Keratinocyte (primary cell): ENCODE measurements around the gene MSI2. TPM values are rescaled to one million over a fixed set of nuclear protein-coding genes. Genes with fewer than 3 reads are reported as not detected.

ENCODE experiments used
- DNase-seq: peaks from one replicate; pipeline ENCODE4 v3.0.0-alpha.2; 2011; ENCODE audit warnings: low read depth, missing footprints, low spot score
- FAIRE-seq: peaks from 2 replicates; lab custom pipeline; 2011; peaks lifted over from hg19 to GRCh38; lab: Jason Lieb, UNC
- H2AFZ ChIP-seq: 2 replicates; pipeline ENCODE4 v1.6.0; 2012; ENCODE audit warnings: low read length, control low read depth, inconsistent platforms; ENCODE audit not compliant: control insufficient read depth
- H3K27ac ChIP-seq: 2 replicates; pipeline ENCODE4 v1.5.1; 2011; ENCODE audit warnings: low read length; ENCODE audit not compliant: control insufficient read depth, insufficient read depth
- H3K27me3 ChIP-seq: 3 replicates; pipeline ENCODE4 v1.6.0; 2011; ENCODE audit warnings: low read length; ENCODE audit not compliant: control insufficient read depth, insufficient read depth; ENCODE audit errors: extremely low read depth
- H3K36me3 ChIP-seq, 2 experiments: 2 replicates in 1 of 2; 3 replicates in 1 of 2; pipeline ENCODE4 v1.5.1; 2011; ENCODE audit warnings: low read length in 2 of 2, mild to moderate bottlenecking in 1 of 2; ENCODE audit not compliant: control insufficient read depth in 2 of 2, insufficient read depth in 2 of 2; ENCODE audit errors: extremely low read depth in 1 of 2
- H3K4me1 ChIP-seq: 3 replicates; pipeline ENCODE4 v1.5.1; 2011; ENCODE audit warnings: low read length; ENCODE audit not compliant: control insufficient read depth, insufficient read depth; ENCODE audit errors: extremely low read depth
- H3K4me2 ChIP-seq: 3 replicates; pipeline ENCODE4 v1.6.0; 2011; ENCODE audit warnings: low read depth, low read length; ENCODE audit not compliant: control insufficient read depth, insufficient read depth; ENCODE audit errors: extremely low read depth
- H3K4me3 ChIP-seq, 3 experiments: fragments of 200-600 bp in 1 of 3; sonication (generic) in 1 of 3; 2 replicates in 2 of 3; 3 replicates in 1 of 3; pipeline ENCODE4 v1.5.1; 2011 to 2016; ENCODE audit warnings: low read length in 3 of 3, mild to moderate bottlenecking in 3 of 3, control low read depth in 2 of 3, inconsistent platforms in 1 of 3, low read depth in 1 of 3, mixed read lengths in 1 of 3, mixed run types in 1 of 3, moderate library complexity in 1 of 3; ENCODE audit not compliant: control insufficient read depth in 2 of 3, insufficient read depth in 2 of 3; ENCODE audit errors: extremely low read depth in 1 of 3
- H3K79me2 ChIP-seq: 2 replicates; pipeline ENCODE4 v1.6.0; 2012; ENCODE audit warnings: low read length; ENCODE audit not compliant: control insufficient read depth, insufficient read depth
- H3K9ac ChIP-seq: 3 replicates; pipeline ENCODE4 v1.6.0; 2011; ENCODE audit warnings: low read length; ENCODE audit not compliant: control insufficient read depth, insufficient read depth; ENCODE audit errors: extremely low read depth
- H3K9me1 ChIP-seq: 3 replicates; pipeline ENCODE4 v1.6.0; 2011; ENCODE audit warnings: low read length; ENCODE audit not compliant: control insufficient read depth, insufficient read depth; ENCODE audit errors: extremely low read depth
- H3K9me3 ChIP-seq: 2 replicates; pipeline ENCODE4 v1.5.1; 2012; ENCODE audit warnings: low read depth, low read length; ENCODE audit not compliant: control insufficient read depth
- H4K20me1 ChIP-seq: 3 replicates; pipeline ENCODE4 v1.6.0; 2011; ENCODE audit warnings: low read length; ENCODE audit not compliant: control insufficient read depth, insufficient read depth; ENCODE audit errors: extremely low read depth
- EZH2 ChIP-seq: IDR thresholded peaks from one replicate; pipeline ENCODE4 v1.6.1; 2012; ENCODE audit warnings: inconsistent platforms, mild to moderate bottlenecking, low read length, moderate library complexity
- dilution Hi-C: fragments of 300-500 bp; cut with MboI; formaldehyde crosslinking; loops from one replicate; pipeline ENCODE4 v1.7.0; 2020; ENCODE audit warnings: low sequenced_read_pairs; ENCODE audit not compliant: extremely low pct_ligation_motif_present
- polyA plus RNA-seq, 5 experiments: library from polyadenylated mRNA; depleted of rRNA in 3 of 5; stranded (reverse) in 3 of 5; stranded (forward) in 1 of 5; unstranded in 1 of 5; fragments of >200 nt; gene quantifications; 1 replicate in 1 of 5; 2 replicates in 3 of 5; 3 replicates in 1 of 5; pipeline versions ENCODE4 v1.2.1 to v1.2.3, GENCODE V29; 2011 to 2012; ENCODE audit warnings: missing spikeins in 2 of 5, low read depth in 1 of 5, low replicate concordance in 1 of 5
- TF ChIP-seq, protein P1 (sequence below), 3 experiments: IDR thresholded peaks in 1 of 3; conservative IDR thresholded peaks in 1 of 3; optimal IDR thresholded peaks in 1 of 3; 2 replicates in 2 of 3; 3 replicates in 1 of 3; pipeline versions ENCODE3 to v1.5.1; 2011; ENCODE audit warnings: low read length in 3 of 3, mild to moderate bottlenecking in 3 of 3, moderate library complexity in 2 of 3, control low read depth in 1 of 3, inconsistent platforms in 1 of 3; ENCODE audit not compliant: insufficient read depth in 2 of 3; ENCODE audit errors: extremely low read depth in 1 of 3

Gene MSI2
- polyA plus RNA-seq, 1 donor (not counting 4 experiments of a cell fraction or from before 2014, with no cell fraction given): 22.3 TPM

DNA sequence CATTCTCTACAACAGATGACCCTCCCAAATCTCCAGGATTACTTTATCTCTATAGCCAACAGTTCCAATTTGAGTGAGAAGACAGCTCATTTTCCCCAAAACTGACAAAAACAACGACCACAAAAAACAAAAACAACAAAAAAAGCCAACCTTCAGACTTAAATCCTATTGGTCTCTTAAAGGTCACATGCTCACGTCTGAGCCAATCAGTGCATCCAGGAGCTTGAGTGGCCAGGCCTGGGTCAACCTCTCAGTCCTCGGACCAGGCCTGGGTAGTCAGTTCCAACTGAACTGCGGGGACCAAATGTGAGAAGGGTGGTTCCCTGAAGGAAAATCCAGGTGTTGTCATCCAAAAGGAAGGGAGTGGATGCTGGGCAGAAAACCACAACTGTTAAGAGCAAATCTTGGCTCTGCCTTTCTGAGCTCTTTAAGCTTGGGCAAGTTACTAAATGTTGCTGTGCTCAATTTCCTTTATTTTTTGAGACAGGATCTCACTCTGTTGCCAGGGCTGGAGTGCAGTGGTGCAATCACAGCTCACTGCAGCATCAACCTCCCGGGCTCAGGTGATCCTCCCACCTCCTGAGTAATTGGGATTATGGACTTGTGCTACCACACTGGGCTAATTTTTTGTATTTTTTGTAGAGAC lies 43.0 kb upstream of the MSI2 start:
- no peak for DNase-seq
- H3K9me1 ChIP-seq: no peaks in the 10 kb centered on the region

DNA sequence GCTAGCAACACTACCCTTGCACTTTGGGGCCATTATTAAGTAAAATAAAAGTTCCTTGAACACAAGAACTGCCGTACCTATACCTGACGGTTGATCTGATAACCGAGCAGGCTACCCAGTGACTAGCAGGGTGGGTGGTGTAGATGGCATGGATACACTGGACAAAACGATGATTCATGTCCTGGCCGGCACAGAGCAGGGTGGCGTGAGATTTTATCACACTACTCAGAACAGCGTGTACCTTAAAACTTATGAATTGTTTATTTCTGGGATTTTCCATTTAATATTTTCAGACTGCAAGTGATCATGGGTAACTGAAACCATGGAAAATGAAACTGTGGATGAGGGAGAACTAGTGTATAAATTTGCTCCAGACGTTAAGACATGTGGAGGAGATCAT lies 41.0 kb upstream of the MSI2 start:
- no peaks in the 10 kb centered on the region for H3K27me3 ChIP-seq
- no peak overlapping the region for H3K9ac ChIP-seq
- no peak overlapping the region for H3K27ac ChIP-seq
- no peak for FAIRE-seq
- H3K9me1 ChIP-seq: no peaks in the 10 kb centered on the region
- dilution Hi-C loops: no loop called here
- TF ChIP-seq, protein P1, sequence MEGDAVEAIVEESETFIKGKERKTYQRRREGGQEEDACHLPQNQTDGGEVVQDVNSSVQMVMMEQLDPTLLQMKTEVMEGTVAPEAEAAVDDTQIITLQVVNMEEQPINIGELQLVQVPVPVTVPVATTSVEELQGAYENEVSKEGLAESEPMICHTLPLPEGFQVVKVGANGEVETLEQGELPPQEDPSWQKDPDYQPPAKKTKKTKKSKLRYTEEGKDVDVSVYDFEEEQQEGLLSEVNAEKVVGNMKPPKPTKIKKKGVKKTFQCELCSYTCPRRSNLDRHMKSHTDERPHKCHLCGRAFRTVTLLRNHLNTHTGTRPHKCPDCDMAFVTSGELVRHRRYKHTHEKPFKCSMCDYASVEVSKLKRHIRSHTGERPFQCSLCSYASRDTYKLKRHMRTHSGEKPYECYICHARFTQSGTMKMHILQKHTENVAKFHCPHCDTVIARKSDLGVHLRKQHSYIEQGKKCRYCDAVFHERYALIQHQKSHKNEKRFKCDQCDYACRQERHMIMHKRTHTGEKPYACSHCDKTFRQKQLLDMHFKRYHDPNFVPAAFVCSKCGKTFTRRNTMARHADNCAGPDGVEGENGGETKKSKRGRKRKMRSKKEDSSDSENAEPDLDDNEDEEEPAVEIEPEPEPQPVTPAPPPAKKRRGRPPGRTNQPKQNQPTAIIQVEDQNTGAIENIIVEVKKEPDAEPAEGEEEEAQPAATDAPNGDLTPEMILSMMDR (optimal IDR thresholded peaks at IDR 0.05 in 1 of 3, IDR thresholded peaks at IDR 0.05 in 1 of 3, conservative IDR thresholded peaks at IDR 0.05 in 1 of 3; ENCODE audit: extremely low read depth in 1 of 3, insufficient read depth in 2 of 3, low read length in 3 of 3): no peak
- no peak for TF ChIP-seq EZH2
- no peaks in the 10 kb centered on the region for H3K9me3 ChIP-seq
- peak overlapping the region; percentile 31 for H3K4me2 ChIP-seq
- peak overlapping the region; percentile 41 for H2AFZ ChIP-seq
- no peaks in the 10 kb centered on the region for H3K79me2 ChIP-seq
- H3K4me3 ChIP-seq: no peak overlapping the region
- peaks cover 30% of the 10 kb centered on the region for H3K4me1 ChIP-seq
- H3K36me3 ChIP-seq: no peaks in the 10 kb centered on the region
- DNase-seq: no peak
- no peaks in the 10 kb centered on the region for H4K20me1 ChIP-seq

More for the DNA sequence above, 43.0 kb upstream of the MSI2 start:
- Histone ChIP-seq H3K27ac (no peak overlapping the region), H3K36me3 (no peaks in the 10 kb centered on the region), H3K4me3 (no peak overlapping the region), H3K4me1 (peaks cover 32% of the 10 kb centered on the region), H3K9ac (no peak overlapping the region), H3K27me3 (no peaks in the 10 kb centered on the region), H3K9me3 (no peaks in the 10 kb centered on the region), H4K20me1 (no peaks in the 10 kb centered on the region), H2AFZ (no peak overlapping the region), H3K4me2 (no peak overlapping the region), H3K79me2 (no peaks in the 10 kb centered on the region)
- peak; percentile 51 for FAIRE-seq
- dilution Hi-C loops: no loop called here
- TF ChIP-seq EZH2: no peak
- TF ChIP-seq, protein P1 (optimal IDR thresholded peaks at IDR 0.05 in 1 of 3, IDR thresholded peaks at IDR 0.05 in 1 of 3, conservative IDR thresholded peaks at IDR 0.05 in 1 of 3; ENCODE audit: extremely low read depth in 1 of 3, insufficient read depth in 2 of 3, low read length in 3 of 3): no peak
